ENCODE measurements around the gene ORAI1.

GRCh38 chr12:121577443-121578180, 48.7 kb upstream of the ORAI1 start:
- TF ChIP-seq, protein P1, sequence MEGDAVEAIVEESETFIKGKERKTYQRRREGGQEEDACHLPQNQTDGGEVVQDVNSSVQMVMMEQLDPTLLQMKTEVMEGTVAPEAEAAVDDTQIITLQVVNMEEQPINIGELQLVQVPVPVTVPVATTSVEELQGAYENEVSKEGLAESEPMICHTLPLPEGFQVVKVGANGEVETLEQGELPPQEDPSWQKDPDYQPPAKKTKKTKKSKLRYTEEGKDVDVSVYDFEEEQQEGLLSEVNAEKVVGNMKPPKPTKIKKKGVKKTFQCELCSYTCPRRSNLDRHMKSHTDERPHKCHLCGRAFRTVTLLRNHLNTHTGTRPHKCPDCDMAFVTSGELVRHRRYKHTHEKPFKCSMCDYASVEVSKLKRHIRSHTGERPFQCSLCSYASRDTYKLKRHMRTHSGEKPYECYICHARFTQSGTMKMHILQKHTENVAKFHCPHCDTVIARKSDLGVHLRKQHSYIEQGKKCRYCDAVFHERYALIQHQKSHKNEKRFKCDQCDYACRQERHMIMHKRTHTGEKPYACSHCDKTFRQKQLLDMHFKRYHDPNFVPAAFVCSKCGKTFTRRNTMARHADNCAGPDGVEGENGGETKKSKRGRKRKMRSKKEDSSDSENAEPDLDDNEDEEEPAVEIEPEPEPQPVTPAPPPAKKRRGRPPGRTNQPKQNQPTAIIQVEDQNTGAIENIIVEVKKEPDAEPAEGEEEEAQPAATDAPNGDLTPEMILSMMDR (conservative IDR thresholded peaks at IDR 0.05; ENCODE audit: low read depth, low read length), result no peak
- TF ChIP-seq EZH2phosphoT487 (IDR thresholded peaks at IDR 0.05; ENCODE audit: borderline replicate concordance, low read length) (no peak), EZH2 (IDR thresholded peaks at IDR 0.05; ENCODE audit: low read length, unreplicated experiment) (no peak)

Measured in PC-3 (cell line).